ENCODE measurements around the gene C11orf68. TPM values are rescaled to one million over a fixed set of nuclear protein-coding genes. Genes with fewer than 3 reads are reported as not detected.
A peak's percentile ranks its signal among the peaks of the same experiment; 100 is the strongest.

Gene C11orf68
- total and polyA plus RNA-seq, 9 of the 15 experiments (the other 6 are each of a cell fraction or from before 2014, with no cell fraction given) = 3.6 to 35.9 (median 12.8) TPM

- peak; percentile 90 for TF ChIP-seq TAF1 (IDR thresholded peaks at IDR 0.05; ENCODE audit: control insufficient read depth, extremely low read depth, insufficient read depth, low read length, severe bottlenecking)
- TF ChIP-seq PHF8 (IDR thresholded peaks at IDR 0.05; ENCODE audit: borderline replicate concordance, low read length) = peak; percentile 90; the same call in 1 of the 2 replicates
- TF ChIP-seq ZNF445 (CRISPR knock-in tag; IDR thresholded peaks at IDR 0.05; ENCODE audit: low read depth) = no peak
- no peak for TF ChIP-seq ZNF347 (CRISPR knock-in tag; IDR thresholded peaks at IDR 0.05; ENCODE audit: low read depth)
- TF ChIP-seq ZNF408 (CRISPR knock-in tag; IDR thresholded peaks at IDR 0.05; ENCODE audit: low read depth) = no peak
- TF ChIP-seq KAT2B (IDR thresholded peaks at IDR 0.05; ENCODE audit: low read depth, low read length) = no peak
- TF ChIP-seq ZNF318 (IDR thresholded peaks at IDR 0.05; ENCODE audit: borderline replicate concordance in 1 of 2, low read depth in 1 of 2) = no peak
- no peak for TF ChIP-seq ZNF436 (CRISPR knock-in tag; IDR thresholded peaks at IDR 0.05)
- no peak for TF ChIP-seq IRF9 (tag; IDR thresholded peaks at IDR 0.05)
- no peak for TF ChIP-seq MIER1 (IDR thresholded peaks at IDR 0.05; ENCODE audit: low read depth)
- TF ChIP-seq TCF15 (CRISPR knock-in tag; IDR thresholded peaks at IDR 0.05) = no peak
- TF ChIP-seq BRF2 (IDR thresholded peaks at IDR 0.05; ENCODE audit: borderline replicate concordance, insufficient read depth, insufficient read length) = no peak
- no peak for TF ChIP-seq MYBL2 (IDR thresholded peaks at IDR 0.05; ENCODE audit: low read depth)
- TF ChIP-seq MYBL2 (CRISPR knock-in tag; IDR thresholded peaks at IDR 0.05; ENCODE audit: borderline replicate concordance) = no peak
- no peak; the same call in 1 of the 2 replicates for TF ChIP-seq TRIM28 (IDR thresholded peaks at IDR 0.05)
- no peak for TF ChIP-seq ZBTB8A (IDR thresholded peaks at IDR 0.05; ENCODE audit: partially characterized antibody)
Measured at GRCh38 chr11:65890324-65891218, 28.3 kb downstream of the C11orf68 start, which contains the start of gene CCDC85B (continued).
